ENCODE data around the gene CPXM2.

DNA sequence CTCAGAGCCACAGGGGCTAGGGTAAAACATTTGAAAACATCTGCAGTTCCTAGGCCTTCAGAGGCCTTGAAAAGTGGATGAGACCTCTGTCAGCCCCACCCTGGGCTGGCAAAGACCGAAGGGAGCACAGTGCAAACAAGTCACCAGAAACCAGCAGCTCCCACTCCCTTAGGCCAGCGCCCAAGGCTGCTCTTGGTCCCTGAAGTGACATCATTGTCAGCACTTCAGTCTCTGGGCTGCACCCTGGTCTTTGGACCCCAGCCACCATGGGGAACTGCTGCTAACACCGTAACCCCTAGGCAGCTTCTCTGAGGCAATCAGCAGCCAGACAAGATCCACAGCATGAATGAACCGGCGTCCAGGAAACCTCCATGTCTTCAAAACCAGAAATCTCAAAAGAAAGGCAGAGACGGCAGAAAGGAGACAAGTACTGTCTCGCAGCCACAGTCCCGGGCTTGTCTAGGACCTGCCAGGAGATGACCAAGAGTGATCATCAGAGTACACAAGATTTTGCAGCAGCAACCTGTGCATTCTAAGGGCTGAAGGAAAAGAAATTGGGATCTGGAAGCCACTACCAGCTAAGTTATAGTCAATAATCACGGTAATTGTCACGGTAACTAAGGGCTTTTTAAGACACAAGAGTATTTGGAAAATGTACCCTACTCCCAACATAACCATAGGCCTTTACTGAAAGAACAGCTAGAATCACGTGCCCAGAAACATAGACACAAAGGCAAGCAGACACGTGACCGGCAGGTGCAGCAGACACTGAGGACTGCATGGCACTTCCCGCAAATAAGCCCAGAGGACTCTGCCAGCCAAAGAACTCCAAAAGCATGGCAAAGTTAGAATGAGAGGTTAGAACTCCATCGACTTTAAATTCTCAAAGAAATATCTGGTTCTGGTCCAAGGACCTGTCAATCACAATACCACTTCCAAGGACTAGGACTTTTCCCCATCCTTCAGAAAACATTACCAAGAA is 23.3 kb downstream of the CPXM2 start:
- TF ChIP-seq, protein P1, sequence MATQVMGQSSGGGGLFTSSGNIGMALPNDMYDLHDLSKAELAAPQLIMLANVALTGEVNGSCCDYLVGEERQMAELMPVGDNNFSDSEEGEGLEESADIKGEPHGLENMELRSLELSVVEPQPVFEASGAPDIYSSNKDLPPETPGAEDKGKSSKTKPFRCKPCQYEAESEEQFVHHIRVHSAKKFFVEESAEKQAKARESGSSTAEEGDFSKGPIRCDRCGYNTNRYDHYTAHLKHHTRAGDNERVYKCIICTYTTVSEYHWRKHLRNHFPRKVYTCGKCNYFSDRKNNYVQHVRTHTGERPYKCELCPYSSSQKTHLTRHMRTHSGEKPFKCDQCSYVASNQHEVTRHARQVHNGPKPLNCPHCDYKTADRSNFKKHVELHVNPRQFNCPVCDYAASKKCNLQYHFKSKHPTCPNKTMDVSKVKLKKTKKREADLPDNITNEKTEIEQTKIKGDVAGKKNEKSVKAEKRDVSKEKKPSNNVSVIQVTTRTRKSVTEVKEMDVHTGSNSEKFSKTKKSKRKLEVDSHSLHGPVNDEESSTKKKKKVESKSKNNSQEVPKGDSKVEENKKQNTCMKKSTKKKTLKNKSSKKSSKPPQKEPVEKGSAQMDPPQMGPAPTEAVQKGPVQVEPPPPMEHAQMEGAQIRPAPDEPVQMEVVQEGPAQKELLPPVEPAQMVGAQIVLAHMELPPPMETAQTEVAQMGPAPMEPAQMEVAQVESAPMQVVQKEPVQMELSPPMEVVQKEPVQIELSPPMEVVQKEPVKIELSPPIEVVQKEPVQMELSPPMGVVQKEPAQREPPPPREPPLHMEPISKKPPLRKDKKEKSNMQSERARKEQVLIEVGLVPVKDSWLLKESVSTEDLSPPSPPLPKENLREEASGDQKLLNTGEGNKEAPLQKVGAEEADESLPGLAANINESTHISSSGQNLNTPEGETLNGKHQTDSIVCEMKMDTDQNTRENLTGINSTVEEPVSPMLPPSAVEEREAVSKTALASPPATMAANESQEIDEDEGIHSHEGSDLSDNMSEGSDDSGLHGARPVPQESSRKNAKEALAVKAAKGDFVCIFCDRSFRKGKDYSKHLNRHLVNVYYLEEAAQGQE (IDR thresholded peaks at IDR 0.05; ENCODE audit: insufficient read depth in 1 of 2, low read depth in 2 of 2, low read length in 1 of 2): no peak
- TF ChIP-seq CTCF (IDR thresholded peaks at IDR 0.05): no peak

Measured in Panc1 (cell line).